Tibial artery (tissue), 4 donors: Measurements from ENCODE around the gene DIPK1B.

Experiments used
- DNase-seq, 2 donors: peaks; one replicate each; pipeline ENCODE4 v3.0.0-alpha.2; 2019
- H3K27ac ChIP-seq, 2 donors: fragments of 200-600 bp; sonication (generic) in 1 of 2; 1 replicate in 1 of 2; 2 replicates in 1 of 2; pipeline ENCODE4 v1.5.1; 2018 to 2019; ENCODE audit warnings: mild to moderate bottlenecking in 1 of 2
- H3K27me3 ChIP-seq, 2 donors: fragments of 200-600 bp; sonication (generic) in 1 of 2; one replicate each; pipeline versions ENCODE4 v1.5.1 to v1.6.0; 2016 to 2019
- H3K36me3 ChIP-seq, 3 donors: fragments of 200-600 bp; sonication (generic) in 2 of 3; one replicate each; pipeline ENCODE4 v1.5.1; 2016 to 2019; ENCODE audit warnings: mild to moderate bottlenecking in 2 of 3
- H3K4me1 ChIP-seq, 4 donors: fragments of 200-600 bp; sonication (generic) in 2 of 4; 1 replicate in 3 of 4; 2 replicates in 1 of 4; pipeline ENCODE4 v1.5.1; 2016 to 2019
- H3K4me3 ChIP-seq, 2 donors: fragments of 200-600 bp; sonication (generic) in 1 of 2; 1 replicate in 1 of 2; 2 replicates in 1 of 2; pipeline ENCODE4 v1.5.1; 2018 to 2019; ENCODE audit warnings: mild to moderate bottlenecking in 2 of 2
- H3K9me3 ChIP-seq, 3 donors: fragments of 200-600 bp; sonication (generic) in 1 of 3; one replicate each; pipeline ENCODE4 v1.5.1; 2016 to 2019
- intact Hi-C: fragments of 100-400 bp; cut with DNase I; formaldehyde crosslinking; loops from one replicate; pipeline ENCODE4 v1.15.0; 2023; ENCODE audit warnings: low total_unique reads
- TF ChIP-seq, protein P1 (sequence below), 2 experiments: fragments of 200-600 bp in 1 of 2; fragments of 450-650 bp in 1 of 2; IDR thresholded peaks; one replicate each; pipeline ENCODE4 v1.5.1; 2017 to 2019; ENCODE audit warnings: antibody characterized with exemption in 2 of 2, mild to moderate bottlenecking in 1 of 2, moderate library complexity in 1 of 2

DIPK1B gene

DNA sequence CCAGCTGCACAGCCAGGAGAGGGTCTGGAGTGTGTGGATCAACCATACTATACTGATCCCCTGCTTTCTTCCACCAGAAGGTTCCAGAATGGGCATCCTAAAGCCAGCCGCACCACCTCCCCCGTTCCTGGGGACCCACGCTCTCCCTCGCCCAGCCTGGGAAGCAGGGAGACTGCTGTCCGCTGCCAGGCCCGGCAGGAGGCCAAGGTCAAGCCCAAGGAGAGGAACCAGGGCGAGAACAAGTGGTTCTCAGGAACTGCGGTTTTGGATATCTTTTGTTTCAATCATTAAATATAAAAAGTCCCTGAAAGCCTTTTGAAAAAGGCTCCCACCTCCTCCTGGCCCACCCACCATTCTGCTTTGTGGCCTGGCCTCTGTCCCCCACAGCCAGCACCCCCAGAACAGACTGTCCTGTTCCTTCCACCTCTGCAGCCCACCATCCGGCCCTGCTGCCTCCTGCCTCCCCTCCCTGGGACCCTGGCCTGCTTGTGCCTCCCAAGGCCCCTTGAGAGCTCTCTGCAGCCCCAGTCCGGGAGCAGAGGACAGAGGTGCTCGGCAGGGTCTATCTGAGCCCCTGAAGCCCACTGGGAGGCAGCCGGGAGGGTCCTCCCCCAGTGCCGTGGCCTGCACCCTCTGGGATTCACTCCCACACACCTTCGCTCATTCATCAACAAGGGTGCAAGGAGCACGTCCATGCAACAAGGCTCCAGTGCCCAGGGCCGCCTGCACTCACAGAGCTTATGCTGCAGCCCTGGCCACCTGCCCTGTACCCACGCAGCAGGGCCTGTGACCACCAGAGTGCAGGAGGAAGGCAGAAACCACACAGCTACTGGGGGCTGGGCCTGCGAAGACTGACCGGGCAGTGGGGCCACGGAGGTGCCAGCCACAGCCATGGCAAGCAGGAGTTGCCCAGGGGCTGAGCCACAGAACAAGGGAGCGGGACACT lies 36.6 kb downstream of the DIPK1B start:
- H3K27me3 ChIP-seq, result peaks cover 0 to 57% of the 10 kb centered on the region in 2 donors
- H3K36me3 ChIP-seq, result no peaks in the 10 kb centered on the region
- intact Hi-C loops, result no loop called here
- H3K4me3 ChIP-seq, result no peak overlapping the region
- TF ChIP-seq, protein P1, sequence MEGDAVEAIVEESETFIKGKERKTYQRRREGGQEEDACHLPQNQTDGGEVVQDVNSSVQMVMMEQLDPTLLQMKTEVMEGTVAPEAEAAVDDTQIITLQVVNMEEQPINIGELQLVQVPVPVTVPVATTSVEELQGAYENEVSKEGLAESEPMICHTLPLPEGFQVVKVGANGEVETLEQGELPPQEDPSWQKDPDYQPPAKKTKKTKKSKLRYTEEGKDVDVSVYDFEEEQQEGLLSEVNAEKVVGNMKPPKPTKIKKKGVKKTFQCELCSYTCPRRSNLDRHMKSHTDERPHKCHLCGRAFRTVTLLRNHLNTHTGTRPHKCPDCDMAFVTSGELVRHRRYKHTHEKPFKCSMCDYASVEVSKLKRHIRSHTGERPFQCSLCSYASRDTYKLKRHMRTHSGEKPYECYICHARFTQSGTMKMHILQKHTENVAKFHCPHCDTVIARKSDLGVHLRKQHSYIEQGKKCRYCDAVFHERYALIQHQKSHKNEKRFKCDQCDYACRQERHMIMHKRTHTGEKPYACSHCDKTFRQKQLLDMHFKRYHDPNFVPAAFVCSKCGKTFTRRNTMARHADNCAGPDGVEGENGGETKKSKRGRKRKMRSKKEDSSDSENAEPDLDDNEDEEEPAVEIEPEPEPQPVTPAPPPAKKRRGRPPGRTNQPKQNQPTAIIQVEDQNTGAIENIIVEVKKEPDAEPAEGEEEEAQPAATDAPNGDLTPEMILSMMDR (IDR thresholded peaks at IDR 0.05), result no peak
- H3K27ac ChIP-seq, result no peak overlapping the region
- no peak for DNase-seq
- peaks cover 0 to 11% (median 0%) of the 10 kb centered on the region in 3 donors for H3K9me3 ChIP-seq
- H3K4me1 ChIP-seq, result no peaks in the 10 kb centered on the region

DNA sequence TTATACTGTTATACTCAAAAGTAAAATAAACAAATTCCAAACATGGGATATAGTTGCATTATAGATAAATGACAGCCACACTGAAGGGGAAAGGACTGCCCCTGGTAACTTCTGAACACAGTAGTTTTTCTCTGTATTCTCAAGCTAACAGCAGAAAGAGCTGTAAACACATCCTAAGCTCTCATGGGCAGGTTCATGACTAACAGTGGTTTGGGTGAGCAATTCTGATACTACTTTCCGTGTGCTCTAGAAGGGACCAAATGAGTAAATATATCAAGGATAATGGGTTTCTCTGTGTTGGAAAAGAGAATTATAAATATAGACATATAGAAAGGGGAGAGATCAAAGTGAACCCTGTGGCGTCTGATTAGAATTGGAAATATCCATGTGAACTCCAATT lies 38.2 kb downstream of the DIPK1B start:
- Histone ChIP-seq H3K27ac (no peak overlapping the region), H3K4me1 (no peaks in the 10 kb centered on the region), H3K27me3 (peaks cover 0 to 57% of the 10 kb centered on the region in 2 donors), H3K36me3 (no peaks in the 10 kb centered on the region), H3K9me3 (peaks cover 0 to 11% (median 0%) of the 10 kb centered on the region in 3 donors), H3K4me3 (no peak overlapping the region)
- no peak for DNase-seq
- intact Hi-C loops, result no loop called here
- TF ChIP-seq, protein P1 (IDR thresholded peaks at IDR 0.05), result no peak

DNA sequence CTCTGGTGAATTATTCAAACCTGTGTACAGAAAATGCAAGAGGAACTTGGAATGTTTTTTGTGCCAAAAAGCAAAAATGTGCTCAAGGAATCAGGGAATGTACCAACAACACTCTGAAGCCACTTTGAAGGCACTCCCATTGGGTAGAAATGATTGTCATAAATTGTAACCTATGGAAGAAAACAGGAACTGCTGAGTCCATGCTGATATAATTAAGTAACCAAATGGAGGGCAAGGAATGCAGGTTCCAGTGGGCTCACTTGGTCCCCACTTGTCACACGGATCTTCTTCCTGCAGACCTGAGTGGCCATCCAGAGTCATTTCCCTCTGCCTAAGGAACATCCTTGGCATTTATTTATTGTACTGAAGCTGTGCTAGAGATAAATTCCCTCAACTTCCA lies 38.9 kb downstream of the DIPK1B start:
- no peak for DNase-seq
- H3K27me3 ChIP-seq, result peaks cover 0 to 58% of the 10 kb centered on the region in 2 donors
- TF ChIP-seq, protein P1 (IDR thresholded peaks at IDR 0.05), result no peak
- peaks cover 0 to 11% (median 5%) of the 10 kb centered on the region in 3 donors for H3K9me3 ChIP-seq
- intact Hi-C loops, result no loop called here
- no peak overlapping the region for H3K4me3 ChIP-seq
- no peaks in the 10 kb centered on the region for H3K36me3 ChIP-seq
- no peaks in the 10 kb centered on the region for H3K4me1 ChIP-seq
- no peak overlapping the region for H3K27ac ChIP-seq

DNA sequence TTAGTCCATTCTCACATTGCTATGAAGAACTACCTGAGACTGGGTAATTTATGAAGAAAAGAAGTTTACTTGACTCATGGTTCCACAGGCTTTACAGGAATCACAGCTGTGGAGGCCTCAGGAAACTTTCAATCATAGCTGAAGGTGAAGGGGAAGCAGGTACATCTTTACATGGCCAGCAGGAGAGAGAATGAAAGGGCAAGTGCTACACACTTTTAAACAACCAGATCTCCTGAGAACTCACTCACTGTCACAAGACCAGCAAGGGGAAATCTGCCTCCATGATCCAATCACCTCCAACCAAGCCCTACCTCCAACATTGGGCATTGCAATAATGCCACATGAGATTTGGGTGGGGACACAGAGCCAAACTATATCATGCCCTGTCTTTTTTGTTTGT lies 39.4 kb downstream of the DIPK1B start:
- Histone ChIP-seq H3K9me3 (peaks cover 0 to 11% (median 5%) of the 10 kb centered on the region in 3 donors), H3K27me3 (peaks cover 0 to 58% of the 10 kb centered on the region in 2 donors), H3K4me1 (no peaks in the 10 kb centered on the region), H3K4me3 (no peak overlapping the region), H3K27ac (no peak overlapping the region), H3K36me3 (no peaks in the 10 kb centered on the region)
- TF ChIP-seq, protein P1 (IDR thresholded peaks at IDR 0.05), result no peak
- intact Hi-C loops, result no loop called here
- no peak for DNase-seq

DNA sequence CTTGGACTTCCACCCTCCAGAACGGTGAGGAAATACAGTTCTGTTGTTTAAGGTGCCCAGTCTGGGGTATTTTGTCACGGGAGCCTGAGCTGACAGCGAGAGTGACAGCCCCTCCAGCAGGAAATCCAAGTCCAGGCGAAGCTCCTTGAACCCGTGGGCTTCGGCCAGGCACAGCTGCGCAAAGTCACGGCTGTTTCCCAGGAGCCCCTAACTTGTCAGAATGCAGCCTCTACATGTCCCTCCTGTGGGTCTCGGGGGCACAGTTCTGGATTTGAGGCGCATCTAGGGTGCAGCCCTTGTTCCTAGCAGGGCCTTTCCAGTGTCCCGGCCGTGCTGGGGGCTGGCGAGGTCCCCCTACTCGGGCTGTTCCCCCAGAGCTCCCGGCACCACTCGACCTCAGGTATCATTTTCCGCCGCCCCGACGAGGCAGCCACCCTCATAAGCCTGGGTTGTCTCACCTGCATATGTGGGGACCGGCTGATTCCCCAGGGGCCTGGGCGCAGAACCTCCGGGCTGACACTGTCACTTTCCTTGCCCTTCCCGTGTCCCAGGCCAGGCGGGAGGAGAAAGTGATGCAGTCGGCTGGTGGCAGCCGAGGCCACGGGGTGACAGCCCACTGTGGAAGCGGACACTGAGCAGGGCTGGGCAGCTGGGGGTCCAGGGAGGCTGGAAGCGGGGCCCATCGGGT lies 41.1 kb downstream of the DIPK1B start:
- no peak overlapping the region for H3K27ac ChIP-seq
- TF ChIP-seq, protein P1 (IDR thresholded peaks at IDR 0.05), result no peak
- H3K4me1 ChIP-seq, result no peaks in the 10 kb centered on the region
- DNase-seq, result no peak
- H3K27me3 ChIP-seq, result peaks cover 0 to 59% of the 10 kb centered on the region in 2 donors
- peaks cover 0 to 11% (median 5%) of the 10 kb centered on the region in 3 donors for H3K9me3 ChIP-seq
- no peaks in the 10 kb centered on the region for H3K36me3 ChIP-seq
- intact Hi-C loops, result no loop called here
- no peak overlapping the region for H3K4me3 ChIP-seq
